GM12878 (cell line): ENCODE measurements around the gene OR8A1.

Source experiments
- CHD1 ChIP-seq: IDR thresholded peaks from 2 replicates; pipeline ENCODE4 v1.6.1; 2012; ENCODE audit warnings: low read depth, low read length, improper control_type of control experiment
- CHD2 ChIP-seq: IDR thresholded peaks from 2 replicates; pipeline ENCODE4 v1.6.1; 2011; ENCODE audit warnings: low read depth, low read length, improper control_type of control experiment, borderline replicate concordance
- EP300 ChIP-seq, 2 experiments: fragments of 150-350 bp in 1 of 2; IDR thresholded peaks; 2 replicates each; pipeline ENCODE4 v1.6.1; 2011 to 2012; ENCODE audit warnings: low read depth in 2 of 2, low read length in 2 of 2, borderline replicate concordance in 1 of 2, improper control_type of control experiment in 1 of 2, inconsistent platforms in 1 of 2; ENCODE audit not compliant: control insufficient read depth in 1 of 2
- EZH2 ChIP-seq: IDR thresholded peaks from 2 replicates; pipeline ENCODE4 v1.6.1; 2012; ENCODE audit warnings: low read depth, mild to moderate bottlenecking, control low read depth, inconsistent platforms, low read length, borderline replicate concordance; ENCODE audit not compliant: control insufficient read depth
- FOXM1 ChIP-seq: IDR thresholded peaks from 2 replicates; pipeline ENCODE4 v1.6.1; 2012; ENCODE audit warnings: low read depth, mild to moderate bottlenecking, inconsistent platforms, low read length, moderate library complexity
- JUNB ChIP-seq: IDR thresholded peaks from 2 replicates; pipeline ENCODE4 v1.6.1; 2016; ENCODE audit warnings: antibody characterized with exemption, mild to moderate bottlenecking
- POLR2A ChIP-seq: IDR thresholded peaks from 2 replicates; pipeline ENCODE4 v1.6.1; 2011; ENCODE audit warnings: low read depth, mild to moderate bottlenecking, low read length
- POLR2AphosphoS5 ChIP-seq: IDR thresholded peaks from 2 replicates; pipeline ENCODE4 v1.6.1; 2011; ENCODE audit warnings: mild to moderate bottlenecking, low read length, inconsistent platforms
- STAT1 ChIP-seq: fragments of 450-650 bp; conservative IDR thresholded peaks from 2 replicates; pipeline ENCODE4 v1.6.1; 2014; ENCODE audit warnings: antibody characterized with exemption, mild to moderate bottlenecking
- TF ChIP-seq, protein P1 (sequence below): IDR thresholded peaks from 2 replicates; pipeline ENCODE4 v1.6.1; 2011; ENCODE audit warnings: low read depth, mild to moderate bottlenecking, low read length, moderate library complexity, borderline replicate concordance; ENCODE audit errors: extremely low read depth
- TF ChIP-seq, protein P2 (sequence below): fragments of 450-650 bp; IDR thresholded peaks from 2 replicates; pipeline ENCODE4 v1.6.1; 2016; ENCODE audit warnings: mild to moderate bottlenecking

DNA sequence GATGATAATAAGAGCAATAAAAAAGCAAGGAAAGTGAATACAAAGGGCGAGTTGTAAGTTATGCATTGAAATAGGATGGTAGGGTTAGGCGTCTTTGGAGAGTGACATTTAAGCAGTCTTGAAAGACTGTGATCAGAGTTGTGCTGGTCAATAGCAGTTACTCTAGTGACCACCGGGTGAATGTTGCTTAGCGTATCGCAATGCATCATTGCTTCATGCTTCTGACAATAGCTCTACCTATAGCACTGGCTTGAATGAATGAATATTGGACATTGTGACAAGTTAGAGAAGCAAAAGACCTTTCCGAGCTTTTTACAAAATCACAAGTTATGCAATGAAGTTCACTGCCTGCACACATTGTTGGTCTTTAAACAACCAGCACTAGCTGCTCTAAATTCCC, 18.6 kb upstream of the OR8A1 start:
- TF ChIP-seq, protein P1, sequence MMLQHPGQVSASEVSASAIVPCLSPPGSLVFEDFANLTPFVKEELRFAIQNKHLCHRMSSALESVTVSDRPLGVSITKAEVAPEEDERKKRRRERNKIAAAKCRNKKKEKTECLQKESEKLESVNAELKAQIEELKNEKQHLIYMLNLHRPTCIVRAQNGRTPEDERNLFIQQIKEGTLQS, result no peak
- TF ChIP-seq STAT1 (no peak), CHD2 (no peak), EZH2 (no peak), CHD1 (no peak), POLR2AphosphoS5 (no peak), EP300 (IDR thresholded peaks at IDR 0.05; ENCODE audit: borderline replicate concordance in 1 of 2, control insufficient read depth in 1 of 2, low read depth in 2 of 2, low read length in 2 of 2) (no peak), POLR2A (no peak), JUNB (no peak), FOXM1 (no peak)
- TF ChIP-seq, protein P2, sequence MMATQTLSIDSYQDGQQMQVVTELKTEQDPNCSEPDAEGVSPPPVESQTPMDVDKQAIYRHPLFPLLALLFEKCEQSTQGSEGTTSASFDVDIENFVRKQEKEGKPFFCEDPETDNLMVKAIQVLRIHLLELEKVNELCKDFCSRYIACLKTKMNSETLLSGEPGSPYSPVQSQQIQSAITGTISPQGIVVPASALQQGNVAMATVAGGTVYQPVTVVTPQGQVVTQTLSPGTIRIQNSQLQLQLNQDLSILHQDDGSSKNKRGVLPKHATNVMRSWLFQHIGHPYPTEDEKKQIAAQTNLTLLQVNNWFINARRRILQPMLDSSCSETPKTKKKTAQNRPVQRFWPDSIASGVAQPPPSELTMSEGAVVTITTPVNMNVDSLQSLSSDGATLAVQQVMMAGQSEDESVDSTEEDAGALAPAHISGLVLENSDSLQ, result no peak
